PC-9 (cell line): Measurements from ENCODE around the gene NPHP4.

ENCODE experiments used
- EZH2 ChIP-seq: fragments of 200-600 bp; sonication (generic); IDR thresholded peaks from 2 replicates; pipeline ENCODE4 v1.8.0; 2017; ENCODE audit warnings: antibody characterized with exemption, low read depth
- TF ChIP-seq, protein P1 (sequence below): fragments of 200-600 bp; sonication (generic); conservative IDR thresholded peaks from 2 replicates; pipeline ENCODE4 v1.6.1; 2017; ENCODE audit warnings: mixed run types, antibody characterized with exemption, mild to moderate bottlenecking, moderate library complexity

DNA sequence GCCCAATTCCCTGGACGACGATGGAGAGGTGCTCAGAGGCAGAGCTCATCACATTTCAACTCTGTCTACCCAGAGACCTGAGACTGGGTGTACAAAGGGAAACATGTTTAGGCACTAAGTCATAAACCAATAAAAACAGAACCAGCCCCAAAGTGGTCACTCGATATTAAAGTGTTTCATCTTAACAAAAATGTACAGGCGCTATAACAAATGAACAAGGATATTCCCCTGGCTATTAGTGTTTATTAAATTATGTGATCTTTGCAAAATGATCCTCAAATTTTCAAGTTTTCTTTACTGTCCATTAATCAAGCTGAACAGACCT is 43.6 kb downstream of the NPHP4 start:
- no peak for TF ChIP-seq EZH2
- TF ChIP-seq, protein P1, sequence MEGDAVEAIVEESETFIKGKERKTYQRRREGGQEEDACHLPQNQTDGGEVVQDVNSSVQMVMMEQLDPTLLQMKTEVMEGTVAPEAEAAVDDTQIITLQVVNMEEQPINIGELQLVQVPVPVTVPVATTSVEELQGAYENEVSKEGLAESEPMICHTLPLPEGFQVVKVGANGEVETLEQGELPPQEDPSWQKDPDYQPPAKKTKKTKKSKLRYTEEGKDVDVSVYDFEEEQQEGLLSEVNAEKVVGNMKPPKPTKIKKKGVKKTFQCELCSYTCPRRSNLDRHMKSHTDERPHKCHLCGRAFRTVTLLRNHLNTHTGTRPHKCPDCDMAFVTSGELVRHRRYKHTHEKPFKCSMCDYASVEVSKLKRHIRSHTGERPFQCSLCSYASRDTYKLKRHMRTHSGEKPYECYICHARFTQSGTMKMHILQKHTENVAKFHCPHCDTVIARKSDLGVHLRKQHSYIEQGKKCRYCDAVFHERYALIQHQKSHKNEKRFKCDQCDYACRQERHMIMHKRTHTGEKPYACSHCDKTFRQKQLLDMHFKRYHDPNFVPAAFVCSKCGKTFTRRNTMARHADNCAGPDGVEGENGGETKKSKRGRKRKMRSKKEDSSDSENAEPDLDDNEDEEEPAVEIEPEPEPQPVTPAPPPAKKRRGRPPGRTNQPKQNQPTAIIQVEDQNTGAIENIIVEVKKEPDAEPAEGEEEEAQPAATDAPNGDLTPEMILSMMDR = no peak
